CD1c-positive myeloid dendritic cell (primary cell): ENCODE data around the gene NECAB2.
A peak's percentile ranks its signal among the peaks of the same experiment; 100 is the strongest.

Experiments used
- DNase-seq: peaks from one replicate; pipeline ENCODE4 v3.0.0-alpha.2; 2016; ENCODE audit errors: extremely low spot score

Gene NECAB2

DNA sequence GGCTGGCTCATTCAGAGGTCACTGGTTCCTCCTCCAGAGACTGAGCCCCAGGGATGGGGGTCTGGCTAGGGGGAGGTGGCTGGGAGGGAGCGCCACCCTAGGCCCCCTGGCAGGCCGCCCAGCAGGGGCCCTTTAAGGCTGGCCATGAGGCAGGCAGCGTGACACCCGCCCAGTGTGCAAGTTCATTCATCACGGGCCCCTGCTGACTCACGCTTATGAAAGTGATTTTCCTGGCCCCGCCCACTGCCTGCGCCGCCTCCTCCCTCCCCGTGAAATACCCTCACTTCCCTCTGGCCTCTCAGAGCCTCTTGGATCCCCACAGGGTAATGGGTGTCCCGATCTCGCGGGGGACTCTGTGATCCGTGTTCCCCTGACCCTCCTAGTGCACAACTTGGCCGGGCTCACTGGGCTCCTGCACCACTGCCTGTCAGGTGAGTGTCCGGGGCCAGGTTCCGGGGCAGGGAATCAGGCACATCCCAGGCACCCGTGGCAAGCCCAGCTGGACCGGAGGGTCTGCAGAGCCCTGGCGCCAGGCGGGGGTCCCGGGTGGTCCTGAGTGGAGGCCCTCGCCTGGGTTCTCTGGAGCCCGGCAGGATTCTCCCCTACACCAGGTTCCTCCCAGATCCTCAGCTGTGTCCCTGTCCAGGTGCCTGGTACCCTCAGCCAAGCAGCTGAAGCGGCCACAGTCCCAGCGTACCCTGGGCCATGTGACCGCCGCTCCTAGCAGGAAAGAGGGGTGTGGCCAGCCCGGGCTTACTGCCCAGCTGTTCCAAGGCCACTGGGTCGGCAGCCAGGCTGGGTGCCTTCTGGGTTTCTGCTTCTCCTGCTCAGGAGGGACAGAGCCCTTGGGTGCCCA is 14.9 kb upstream of the NECAB2 start, which contains the start of gene OSGIN1:
Gene OSGIN1, plus strand, starts transcription at position 301 of the 856 bp plus-strand sequence. CDS start 4,432 bp downstream, outside the sequence.
- peak; percentile 97 for DNase-seq

DNA sequence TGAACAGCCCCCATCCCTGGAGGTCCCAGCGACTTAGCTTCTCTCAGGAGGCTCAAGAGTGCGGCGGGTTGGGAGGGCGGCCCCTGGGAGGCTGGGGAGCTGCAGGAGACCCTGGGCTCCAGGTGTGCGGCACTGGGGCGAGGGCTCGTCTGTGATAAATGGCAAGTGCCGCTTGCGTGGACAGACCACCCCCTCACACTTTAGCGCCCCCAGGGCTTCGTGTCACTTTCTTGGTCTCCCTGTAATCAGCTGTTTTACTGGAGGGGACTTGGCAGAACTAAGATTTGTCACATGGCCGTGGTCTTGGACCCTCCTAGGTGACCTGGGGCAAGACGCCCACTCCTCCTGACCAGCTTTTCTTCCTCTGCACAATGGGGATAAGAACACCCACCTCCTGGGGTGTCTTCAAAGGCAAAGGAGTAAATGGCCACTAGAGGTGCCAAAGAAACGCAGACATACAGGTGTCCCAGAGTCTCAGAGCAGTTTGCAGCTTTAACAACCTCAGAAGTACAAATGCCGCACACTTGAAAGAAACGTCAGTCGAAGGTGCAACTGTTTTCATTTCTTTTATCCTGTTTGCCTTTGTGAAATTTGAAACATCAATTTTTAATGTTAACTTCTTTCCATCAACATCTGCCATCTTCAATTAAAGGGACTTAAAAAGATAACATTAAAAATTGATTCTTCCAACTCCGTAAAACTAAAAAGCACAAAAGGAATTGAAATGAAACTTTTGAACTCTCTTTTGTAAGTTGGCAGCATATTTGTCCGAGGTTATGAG is 14.1 kb upstream of the NECAB2 start:
- DNase-seq, result peak; percentile 35

DNA sequence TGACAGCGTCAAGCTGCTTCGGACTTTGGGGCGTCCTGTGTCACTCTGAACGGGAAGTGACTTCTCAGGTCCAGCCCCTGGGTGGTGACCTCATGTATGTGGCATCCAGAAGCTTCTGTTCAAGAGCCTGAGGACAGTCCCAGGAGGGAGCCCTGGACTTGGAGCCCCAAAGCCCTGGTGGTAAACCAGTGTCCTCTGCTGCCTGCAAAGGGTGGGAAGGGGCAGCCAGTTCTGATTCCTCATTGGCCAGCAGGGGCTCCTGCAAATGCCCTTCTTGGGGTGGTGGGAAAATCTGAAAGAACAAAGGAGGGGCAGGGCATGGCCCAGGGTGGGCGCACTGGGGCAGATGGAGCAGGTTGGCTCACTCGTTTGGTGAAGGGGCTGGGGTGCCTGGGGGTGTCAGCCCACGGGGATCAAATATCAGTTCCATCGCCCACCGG is 13.4 kb upstream of the NECAB2 start:
- peak; percentile 80 for DNase-seq

DNA sequence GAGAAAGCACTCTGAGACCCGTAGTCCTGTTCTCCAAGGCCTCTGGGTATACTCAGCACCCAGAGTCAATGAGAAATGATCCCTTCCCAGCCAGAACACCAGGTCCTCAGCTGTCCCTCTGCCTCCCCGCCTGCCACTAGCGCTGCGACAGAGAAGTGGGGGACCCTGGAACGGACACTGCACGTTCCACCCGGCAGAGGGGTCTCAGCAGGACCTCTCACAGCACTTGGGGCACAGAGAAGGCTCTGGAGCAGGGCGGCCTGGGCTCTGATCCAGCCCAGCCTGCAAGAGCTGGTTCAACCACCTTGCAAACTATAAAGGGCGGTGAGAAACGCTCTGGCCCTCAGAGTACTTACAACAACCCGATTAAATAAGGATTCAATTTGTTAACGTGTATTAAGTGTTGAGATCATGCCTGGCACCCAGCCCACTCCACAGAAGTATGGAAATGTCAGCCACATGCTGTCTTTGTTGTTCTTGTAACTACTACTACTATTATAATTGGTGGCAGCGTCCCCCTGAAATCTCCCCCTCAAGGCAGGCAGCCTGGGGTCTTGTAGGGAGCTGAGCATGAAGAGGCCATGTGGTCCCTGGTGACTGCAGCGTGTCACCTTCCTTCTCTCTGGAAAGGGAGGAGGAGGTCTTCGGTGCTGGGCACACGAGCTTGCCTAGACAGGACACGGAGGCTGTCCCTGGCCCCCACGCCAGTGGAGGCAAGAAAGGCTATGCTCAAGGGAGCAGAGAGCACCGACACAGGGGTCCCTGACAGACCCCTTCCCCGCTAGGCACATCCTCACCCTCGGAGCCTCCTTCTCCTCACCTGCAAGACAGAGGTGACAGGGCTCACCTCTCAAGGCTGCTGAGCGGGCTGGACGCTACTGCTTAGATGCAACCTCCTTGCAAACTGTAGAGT is 12.6 kb upstream of the NECAB2 start:
- no peak for DNase-seq

DNA sequence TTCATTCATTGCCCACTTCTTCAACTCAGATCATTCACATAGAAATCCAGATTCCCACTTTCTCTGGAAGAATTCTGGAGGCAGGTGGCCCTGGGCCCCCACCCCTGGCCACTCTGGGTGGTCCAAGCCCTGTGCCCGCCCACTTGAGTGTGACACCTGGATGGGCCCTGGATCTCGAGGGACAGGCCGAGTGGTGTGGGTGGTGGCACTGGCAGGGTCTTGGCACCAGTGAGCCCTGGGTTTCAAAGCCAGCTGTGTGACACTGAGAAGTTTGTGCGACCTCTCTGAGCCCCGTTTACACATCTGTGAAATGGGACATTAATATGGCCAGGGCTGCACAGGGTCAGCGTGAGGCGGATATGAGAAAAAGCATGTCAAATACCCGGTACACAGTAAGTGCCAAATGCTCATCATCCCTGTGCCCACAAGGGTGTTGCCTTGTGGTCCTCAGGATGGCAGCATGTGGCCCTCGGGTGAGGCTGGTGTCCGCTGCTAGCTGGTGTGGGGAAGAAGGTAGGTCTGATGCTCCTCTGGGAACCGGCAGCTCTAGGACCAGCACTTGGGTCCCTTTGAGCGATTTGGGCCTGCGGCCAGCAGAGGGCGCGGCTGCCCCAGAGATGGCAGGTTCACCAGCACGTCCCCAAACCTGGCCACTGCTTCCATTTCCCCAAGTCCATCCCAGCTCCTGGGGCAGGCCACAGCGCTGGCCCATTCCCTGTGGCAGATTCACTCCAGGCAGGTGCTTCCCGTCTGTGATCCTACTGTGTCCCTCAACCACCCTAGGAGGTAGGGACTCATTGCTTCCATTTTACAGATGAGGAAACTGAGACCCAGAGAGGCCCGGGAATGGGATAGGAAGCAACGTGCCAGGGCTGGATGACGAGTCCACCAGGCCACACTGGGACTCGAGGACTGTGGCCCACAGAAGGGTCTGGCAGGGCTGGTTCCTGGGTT is 11.4 kb upstream of the NECAB2 start:
- DNase-seq, result peak; percentile 82

DNA sequence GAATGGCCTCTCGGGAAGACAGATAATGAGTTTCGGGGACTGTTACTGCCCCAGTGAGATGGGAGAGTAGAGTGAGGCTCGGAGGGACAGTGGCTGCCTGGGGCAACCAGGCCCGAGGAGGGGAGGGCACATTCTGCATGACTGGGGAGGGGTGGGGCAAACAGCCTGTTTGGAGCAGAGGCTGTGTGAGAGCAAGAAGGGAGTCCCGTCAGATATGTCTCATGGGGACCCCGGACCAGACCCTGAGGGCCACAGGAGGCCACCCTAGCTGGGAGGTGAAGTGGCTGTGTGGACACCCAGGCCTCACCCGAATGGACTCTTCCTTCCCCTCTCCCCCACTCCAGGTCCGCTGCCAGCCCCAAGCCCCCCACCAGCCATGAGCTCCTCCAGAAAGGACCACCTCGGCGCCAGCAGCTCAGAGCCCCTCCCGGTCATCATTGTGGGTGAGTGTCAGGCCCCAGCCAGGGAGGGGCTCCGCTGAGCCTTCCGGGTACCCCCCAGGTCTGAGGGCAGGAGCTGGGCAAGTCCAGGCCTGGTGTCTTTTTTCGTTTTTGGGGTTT is 10.7 kb upstream of the NECAB2 start:
- no peak for DNase-seq

DNA sequence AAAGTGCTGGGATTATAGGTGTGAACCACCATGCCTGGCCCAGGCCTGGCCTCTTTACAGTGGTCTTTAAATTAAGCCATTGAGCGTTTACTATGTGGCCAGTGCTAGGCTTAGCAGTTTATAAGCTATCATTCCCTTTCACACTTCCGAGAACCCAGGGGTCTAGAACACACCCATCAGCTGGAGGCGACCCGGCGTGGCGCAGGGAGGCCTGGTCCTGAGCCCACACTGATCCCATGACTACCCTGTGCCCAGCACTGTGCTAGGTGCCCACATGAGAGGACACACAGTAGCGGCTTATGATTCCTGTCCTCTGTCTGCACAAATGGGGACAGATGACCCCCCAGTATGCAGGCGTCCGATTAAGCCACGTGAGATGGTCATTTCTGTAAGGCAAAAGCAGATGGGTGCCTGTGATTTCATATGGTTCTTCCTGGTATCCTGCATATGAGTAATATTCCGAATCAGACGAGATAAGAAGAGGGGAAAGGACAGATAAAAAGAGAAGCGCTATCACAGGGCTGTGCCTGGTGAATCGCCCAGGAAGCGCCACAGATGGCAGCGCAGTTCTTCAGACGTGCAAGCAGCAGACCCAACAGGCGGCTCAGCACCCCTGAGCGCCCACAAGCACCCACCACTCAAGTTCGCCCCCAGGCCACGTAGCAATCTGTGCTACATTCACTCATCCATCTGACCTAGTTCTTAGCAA is 9.8 kb upstream of the NECAB2 start:
- no peak for DNase-seq

DNA sequence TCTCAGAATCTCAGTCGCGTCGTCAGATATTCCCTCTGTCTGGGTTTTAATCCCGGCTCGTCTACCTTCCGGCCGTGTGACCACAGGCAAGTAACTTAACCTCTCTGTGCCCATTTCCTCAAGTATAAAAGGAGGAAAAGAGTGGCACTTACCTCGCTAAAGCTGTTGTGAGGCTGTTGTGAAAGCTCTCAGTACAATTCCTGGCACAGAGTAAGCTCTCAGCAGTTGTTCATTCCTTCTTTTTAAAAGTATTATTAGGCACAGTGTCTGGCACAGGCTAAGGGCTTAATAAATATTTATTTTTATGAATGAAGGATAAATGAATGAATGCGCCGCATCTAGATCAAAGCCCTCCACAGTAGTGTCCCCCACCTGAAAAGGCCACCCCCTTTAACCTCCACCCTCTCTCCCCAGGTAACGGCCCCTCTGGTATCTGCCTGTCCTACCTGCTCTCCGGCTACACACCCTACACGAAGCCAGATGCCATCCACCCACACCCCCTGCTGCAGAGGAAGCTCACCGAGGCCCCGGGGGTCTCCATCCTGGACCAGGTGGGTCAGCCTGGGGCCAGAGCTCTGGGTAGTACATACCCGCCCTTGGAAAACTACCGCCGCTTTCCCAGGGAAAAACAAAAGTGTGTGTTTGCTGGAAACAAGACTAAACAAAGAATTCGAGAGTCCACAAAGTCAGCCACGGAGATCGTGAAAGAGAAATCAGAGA is 9.0 kb upstream of the NECAB2 start:
- no peak for DNase-seq

DNA sequence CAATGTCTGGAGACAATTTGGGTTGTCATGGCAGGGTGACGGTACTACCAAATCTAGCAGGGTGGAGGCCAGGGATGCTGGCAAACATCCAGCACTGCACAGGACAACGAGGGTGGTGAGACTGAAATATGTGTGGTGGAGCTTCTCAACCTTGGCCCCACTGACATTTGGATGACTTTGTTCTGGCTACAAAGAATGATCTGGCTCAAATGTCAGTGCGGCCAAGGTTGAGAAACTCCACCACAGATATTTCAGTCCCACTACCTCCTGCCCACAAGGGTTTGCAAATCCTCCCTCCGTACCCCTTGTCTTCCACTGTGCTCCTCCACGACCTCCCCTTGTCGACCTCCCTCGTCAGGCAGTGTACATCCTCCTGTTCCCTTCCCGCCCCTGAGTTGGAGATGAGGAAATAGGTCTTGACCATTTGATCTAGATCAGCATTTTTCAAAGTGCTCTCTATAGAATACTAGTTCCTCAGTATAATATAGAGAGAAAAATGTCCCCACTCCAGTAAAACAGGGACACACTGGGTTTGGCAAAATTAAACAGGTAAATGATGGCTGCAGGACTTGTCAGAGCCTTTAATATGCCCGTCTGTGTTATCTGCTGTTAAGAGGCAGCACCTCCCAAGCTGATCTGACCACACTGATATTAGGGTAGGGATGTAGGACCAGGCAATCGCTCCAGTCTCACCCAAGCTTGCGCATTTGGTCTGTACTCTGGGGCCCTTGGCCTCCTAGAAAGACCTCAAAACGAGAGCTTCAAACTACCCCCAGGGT is 8.2 kb upstream of the NECAB2 start:
- DNase-seq, result peak; percentile 22

DNA sequence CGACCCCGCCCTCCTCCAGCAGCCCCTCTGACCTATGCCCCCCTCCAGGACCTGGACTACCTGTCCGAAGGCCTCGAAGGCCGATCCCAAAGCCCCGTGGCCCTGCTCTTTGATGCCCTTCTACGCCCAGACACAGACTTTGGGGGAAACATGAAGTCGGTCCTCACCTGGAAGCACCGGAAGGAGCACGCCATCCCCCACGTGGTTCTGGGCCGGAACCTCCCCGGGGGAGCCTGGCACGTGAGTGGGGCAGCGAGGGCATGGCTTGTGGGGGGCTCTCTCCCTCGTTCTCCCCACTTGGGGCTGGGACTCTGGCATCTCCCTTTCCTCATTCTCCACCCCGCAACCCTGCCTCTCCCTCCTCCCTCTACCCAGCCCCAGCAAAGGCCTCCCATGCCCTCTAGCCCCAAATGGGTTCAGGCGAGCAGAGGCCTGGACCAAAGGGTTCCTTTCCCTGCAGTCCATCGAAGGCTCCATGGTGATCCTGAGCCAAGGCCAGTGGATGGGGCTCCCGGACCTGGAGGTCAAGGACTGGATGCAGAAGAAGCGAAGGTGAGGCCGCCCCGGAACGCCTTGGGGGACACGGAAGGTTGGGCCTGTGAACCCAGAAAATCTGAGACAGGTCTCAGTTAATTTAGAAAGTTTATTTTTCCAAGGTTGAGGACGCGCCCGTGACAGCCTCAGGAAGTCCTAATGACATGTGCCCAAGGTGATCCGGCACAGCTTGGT is 7.4 kb upstream of the NECAB2 start:
- no peak for DNase-seq

DNA sequence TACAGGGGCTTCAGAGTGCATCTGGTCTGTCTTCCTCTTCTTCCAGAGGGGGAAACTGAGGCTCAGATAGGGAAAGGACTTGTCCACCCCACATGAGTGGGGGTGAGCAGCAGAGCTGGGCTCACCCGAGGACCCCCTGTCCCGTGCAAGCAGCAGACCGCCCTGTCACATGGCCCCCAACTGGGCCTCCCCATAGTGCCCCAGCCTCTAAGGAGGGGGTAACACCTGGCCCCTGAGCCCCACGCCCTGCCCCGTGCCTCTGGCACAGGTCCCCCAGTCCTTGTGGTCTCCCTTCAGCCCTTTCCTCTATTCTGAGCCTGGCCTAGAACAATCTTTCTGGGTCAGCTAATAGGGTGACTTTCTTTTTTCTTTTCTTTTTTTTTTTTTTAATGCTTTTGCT is 6.5 kb upstream of the NECAB2 start:
- no peak for DNase-seq

DNA sequence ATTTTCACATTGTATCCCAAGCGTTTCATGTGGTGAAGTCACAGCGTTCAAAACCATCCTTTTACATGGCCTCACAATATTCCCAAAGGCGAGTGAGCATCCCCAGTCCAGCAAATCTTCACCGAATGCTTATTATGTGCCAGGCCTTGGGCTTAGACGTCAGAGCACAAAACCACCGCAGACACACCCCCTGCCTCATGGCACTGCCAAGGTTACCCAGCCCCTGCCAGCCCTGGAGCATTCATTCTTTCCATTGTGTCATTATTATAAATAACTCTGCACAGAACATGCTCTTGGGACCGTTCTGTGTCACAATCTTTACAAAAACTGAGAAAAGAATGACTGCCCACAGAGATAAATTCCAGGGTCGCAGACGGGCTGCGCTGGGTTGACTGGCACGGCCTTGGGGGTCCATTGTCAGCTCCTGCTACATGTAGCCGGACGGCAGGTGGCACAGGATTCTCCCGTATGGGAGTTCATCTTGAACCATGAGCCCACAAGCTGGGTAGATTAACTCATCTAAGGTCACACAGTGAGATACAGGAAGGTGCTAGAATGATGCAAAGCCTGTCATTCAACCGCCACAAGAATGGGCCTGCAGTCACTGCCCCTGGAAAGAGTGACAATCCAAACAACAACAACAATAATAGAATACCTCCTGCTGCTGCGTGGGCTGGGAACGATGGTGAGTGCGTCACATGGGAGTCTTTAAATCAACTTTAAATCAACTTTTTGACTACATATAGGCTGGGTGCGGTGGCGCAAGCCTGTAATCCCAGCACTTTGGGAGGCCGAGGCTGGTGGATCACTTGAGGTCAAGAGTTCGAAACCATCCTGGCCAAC is 4.5 kb upstream of the NECAB2 start:
- DNase-seq, result no peak

DNA sequence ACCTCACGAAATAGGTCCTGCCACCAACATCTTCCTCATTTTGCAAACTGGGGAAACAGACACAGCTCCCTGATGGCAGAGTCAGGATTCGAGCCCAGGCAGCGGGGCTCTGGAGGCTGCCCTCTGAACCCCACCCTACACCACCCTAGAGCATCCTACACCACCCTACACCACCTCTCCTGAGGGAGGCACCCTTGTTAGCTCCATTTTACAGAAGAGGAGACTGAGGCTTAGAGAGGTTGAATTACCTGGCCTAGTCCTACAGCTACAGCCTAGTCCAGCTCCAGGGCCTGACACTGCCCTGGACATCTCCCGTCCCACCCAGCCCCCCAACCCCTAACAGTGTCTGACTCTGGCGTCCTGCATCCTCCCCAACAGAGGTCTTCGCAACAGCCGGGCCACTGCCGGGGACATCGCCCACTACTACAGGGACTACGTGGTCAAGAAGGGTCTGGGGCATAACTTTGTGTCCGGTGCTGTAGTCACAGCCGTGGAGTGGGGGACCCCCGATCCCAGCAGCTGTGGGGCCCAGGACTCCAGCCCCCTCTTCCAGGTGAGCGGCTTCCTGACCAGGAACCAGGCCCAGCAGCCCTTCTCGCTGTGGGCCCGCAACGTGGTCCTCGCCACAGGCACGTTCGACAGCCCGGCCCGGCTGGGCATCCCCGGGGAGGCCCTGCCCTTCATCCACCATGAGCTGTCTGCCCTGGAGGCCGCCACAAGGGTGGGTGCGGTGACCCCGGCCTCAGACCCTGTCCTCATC is 3.2 kb upstream of the NECAB2 start:
- DNase-seq, result no peak

DNA sequence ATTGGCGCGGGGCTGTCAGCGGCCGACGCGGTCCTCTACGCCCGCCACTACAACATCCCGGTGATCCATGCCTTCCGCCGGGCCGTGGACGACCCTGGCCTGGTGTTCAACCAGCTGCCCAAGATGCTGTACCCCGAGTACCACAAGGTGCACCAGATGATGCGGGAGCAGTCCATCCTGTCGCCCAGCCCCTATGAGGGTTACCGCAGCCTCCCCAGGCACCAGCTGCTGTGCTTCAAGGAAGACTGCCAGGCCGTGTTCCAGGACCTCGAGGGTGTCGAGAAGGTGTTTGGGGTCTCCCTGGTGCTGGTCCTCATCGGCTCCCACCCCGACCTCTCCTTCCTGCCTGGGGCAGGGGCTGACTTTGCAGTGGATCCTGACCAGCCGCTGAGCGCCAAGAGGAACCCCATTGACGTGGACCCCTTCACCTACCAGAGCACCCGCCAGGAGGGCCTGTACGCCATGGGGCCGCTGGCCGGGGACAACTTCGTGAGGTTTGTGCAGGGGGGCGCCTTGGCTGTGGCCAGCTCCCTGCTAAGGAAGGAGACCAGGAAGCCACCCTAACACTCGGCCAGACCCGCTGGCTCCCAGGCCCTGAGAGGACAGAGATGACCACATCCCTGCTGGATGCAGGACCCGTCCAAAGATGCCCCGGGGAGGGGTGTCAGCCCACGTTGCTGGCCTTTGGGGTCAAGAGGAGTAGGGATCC is 2.4 kb upstream of the NECAB2 start:
- DNase-seq, result no peak

DNA sequence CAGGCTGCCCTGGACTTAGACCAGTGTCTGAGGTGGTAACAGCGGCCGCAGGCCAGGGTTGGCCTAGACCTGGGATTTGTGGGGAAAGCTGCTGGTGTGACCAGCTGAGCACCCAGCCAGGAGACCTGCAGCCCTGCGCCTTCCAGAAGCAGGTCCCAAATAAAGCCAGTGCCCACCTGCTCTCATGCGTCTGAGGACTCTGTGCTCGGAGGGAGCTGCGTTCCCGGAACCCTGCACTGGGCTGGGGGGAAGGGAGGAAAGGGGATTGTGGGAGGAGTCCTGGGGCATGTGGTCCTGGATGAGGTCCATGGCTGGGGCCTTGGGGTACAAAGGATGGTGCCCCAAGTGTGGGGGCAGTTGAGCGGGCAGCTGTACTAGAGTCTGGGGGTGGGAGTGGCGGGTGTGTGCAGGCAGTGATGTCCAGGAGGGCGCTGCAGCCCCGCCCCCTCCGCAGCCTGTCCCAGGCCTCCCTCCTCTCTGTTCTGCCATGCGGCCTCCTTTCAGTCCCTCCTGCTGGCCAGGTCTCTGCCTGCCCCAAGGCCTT is 1.8 kb upstream of the NECAB2 start:
- DNase-seq, result no peak
